Activated T-cell treated with anti-CD3 and anti-CD28 coated beads for 24 hours (primary cell): ENCODE results near the gene AMN1.

Source experiments
- DNase-seq: peaks from one replicate; pipeline ENCODE4 v3.0.0-alpha.2; 2020; ENCODE audit warnings: low read depth

The AMN1 gene

DNA sequence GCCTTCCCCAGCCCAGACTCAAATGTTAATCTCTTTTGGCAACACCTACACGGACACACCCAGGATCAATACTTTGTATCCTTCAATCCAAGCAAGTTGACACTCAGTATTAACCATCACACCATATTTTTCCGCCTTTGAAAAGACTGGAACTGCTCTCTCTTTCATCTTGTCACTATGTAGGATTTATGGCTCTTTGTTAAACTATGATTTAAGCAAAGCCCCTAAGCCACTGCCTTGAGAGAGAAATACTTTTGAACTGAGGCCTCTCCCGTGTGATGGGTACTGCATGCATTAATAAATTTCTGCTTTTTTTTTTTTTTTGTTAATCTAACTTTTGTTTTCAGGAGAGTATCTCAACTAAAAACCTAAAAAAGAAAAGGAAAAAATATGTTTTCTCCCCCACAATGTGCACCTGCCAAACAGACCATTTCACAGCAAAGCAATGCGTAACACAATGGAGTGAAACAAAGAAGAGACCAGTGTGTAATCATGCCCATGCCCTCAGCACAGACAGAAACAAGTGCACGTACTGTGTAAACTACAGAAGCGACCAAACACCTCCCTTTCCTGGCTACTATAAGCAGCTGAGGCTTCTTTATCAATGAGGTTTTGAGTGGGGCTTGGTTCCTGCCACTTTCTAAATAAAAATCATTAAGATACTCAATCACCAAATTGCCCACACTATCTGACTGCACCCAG is 97.6 kb downstream of the AMN1 start:
- DNase-seq: no peak

GRCh38 chr12:31629756-31630732 is 98.8 kb downstream of the AMN1 start:
- DNase-seq: no peak

- DNase-seq: no peak
These were observed 101.3 kb downstream of the AMN1 start for GRCh38 chr12:31627456-31628054.

- DNase-seq: no peak
These were observed 102.4 kb downstream of the AMN1 start for GRCh38 chr12:31626270-31626995.

- no peak for DNase-seq
These were observed 106.8 kb downstream of the AMN1 start for GRCh38 chr12:31622038-31622437.
